Spinal cord (tissue), 10 donors: ENCODE results near the gene GCHFR. TPM values are rescaled to one million over a fixed set of nuclear protein-coding genes. Genes with fewer than 3 reads are reported as not detected.

Source experiments
- DNase-seq, 6 donors: peaks; one replicate each; pipeline versions ENCODE4 v3.0.0 to v3.0.0-alpha.2; 2013 to 2015; ENCODE audit warnings: low spot score in 6 of 6, low read depth in 4 of 6
- H3K27ac ChIP-seq: one replicate; pipeline ENCODE4 v1.5.1; 2013; ENCODE audit warnings: low read depth, low read length, control low read depth
- H3K27me3 ChIP-seq: one replicate; pipeline ENCODE4 v1.6.1; 2013; ENCODE audit warnings: low read length; ENCODE audit not compliant: control insufficient read depth, insufficient read depth
- H3K36me3 ChIP-seq: one replicate; pipeline ENCODE4 v1.6.1; 2013; ENCODE audit warnings: low read length; ENCODE audit not compliant: control insufficient read depth, insufficient read depth
- H3K4me1 ChIP-seq: one replicate; pipeline ENCODE4 v1.6.1; 2013; ENCODE audit warnings: low read length; ENCODE audit not compliant: control insufficient read depth, insufficient read depth
- H3K4me3 ChIP-seq: one replicate; pipeline ENCODE4 v1.5.1; 2013; ENCODE audit warnings: low read depth, low read length, control low read depth
- H3K9me3 ChIP-seq: one replicate; pipeline ENCODE4 v1.6.1; 2013; ENCODE audit warnings: low read length; ENCODE audit not compliant: control insufficient read depth, insufficient read depth
- WGBS: methylation state at CpG from one replicate; pipeline ENCODE4 v1.1.5; 2013; ENCODE audit warnings: missing lambda C conversion rate; ENCODE audit not compliant: insufficient coverage; 5-methylcytosine and 5-hydroxymethylcytosine counted together
- polyA plus RNA-seq, 2 donors: library from polyadenylated mRNA; unstranded; fragments of 120-200 nt; gene quantifications; one replicate each; pipeline ENCODE4 v1.2.1, GENCODE V29; 2013; ENCODE audit not compliant: insufficient read length in 2 of 2
- total RNA-seq, 2 donors: library from RNA; depleted of rRNA in 1 of 2; stranded (reverse); fragments of 120-200 nt in 1 of 2; fragments of >200 nt in 1 of 2; gene quantifications; one replicate each; pipeline versions ENCODE4 v1.2.3 to v1.2.4, GENCODE V29; 2013 to 2014
- donor health status: healthy.

Gene GCHFR
- total and polyA plus RNA-seq, 4 donors: 14.2 to 29.1 (median 21.9) TPM

DNA sequence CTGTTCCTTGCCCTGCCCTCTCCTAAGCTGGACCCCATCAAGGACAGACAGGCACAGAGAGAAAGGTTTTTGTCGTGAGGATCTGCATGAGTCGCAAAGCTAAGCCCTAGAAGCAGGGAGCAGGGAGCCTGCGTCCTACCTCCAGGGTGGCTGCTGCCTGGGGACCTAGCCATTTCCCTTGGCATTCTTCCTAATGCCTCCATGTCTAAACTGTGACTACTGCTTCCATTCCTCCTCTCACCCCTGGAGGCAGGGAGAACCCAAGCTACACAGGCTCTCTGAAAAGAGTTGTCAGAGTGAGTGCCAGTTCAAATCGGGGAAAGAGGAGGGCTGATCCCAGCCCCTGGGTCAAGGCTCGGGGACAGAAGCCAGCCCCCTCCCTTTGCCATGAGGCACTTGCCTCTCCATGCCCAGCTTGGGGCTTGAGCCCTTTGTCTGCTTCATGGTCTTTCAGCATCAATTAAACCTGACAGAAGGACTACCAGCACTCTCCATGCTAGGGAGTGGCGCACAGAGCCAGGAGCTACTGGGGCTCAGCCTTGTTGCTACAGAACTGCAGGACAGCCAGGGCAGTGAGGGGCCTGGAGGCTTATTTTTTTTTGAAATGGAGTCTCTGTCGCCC, 2.4 kb downstream of the GCHFR start:
- Histone ChIP-seq H3K27me3 (no peaks in the 10 kb centered on the region), H3K27ac (no peak overlapping the region), H3K4me3 (no peak overlapping the region), H3K4me1 (peaks cover 60% of the 10 kb centered on the region), H3K9me3 (no peaks in the 10 kb centered on the region), H3K36me3 (peaks cover 50% of the 10 kb centered on the region)
- peak in 1 of 6 donors; percentile 26 for DNase-seq
- WGBS: 62% methylated on average over 5 of the region's 7 CpGs

- no peak overlapping the region for H3K4me3 ChIP-seq
- H3K27me3 ChIP-seq: no peaks in the 10 kb centered on the region
- DNase-seq: no peak
- H3K36me3 ChIP-seq: peaks cover 57% of the 10 kb centered on the region
- WGBS: 85% methylated on average over 28 of the region's 32 CpGs
- H3K4me1 ChIP-seq: peaks cover 67% of the 10 kb centered on the region
- H3K9me3 ChIP-seq: no peaks in the 10 kb centered on the region
- no peak overlapping the region for H3K27ac ChIP-seq
These were observed 3.3 kb downstream of the GCHFR start for GRCh38 chr15:40766906-40767837.

DNA sequence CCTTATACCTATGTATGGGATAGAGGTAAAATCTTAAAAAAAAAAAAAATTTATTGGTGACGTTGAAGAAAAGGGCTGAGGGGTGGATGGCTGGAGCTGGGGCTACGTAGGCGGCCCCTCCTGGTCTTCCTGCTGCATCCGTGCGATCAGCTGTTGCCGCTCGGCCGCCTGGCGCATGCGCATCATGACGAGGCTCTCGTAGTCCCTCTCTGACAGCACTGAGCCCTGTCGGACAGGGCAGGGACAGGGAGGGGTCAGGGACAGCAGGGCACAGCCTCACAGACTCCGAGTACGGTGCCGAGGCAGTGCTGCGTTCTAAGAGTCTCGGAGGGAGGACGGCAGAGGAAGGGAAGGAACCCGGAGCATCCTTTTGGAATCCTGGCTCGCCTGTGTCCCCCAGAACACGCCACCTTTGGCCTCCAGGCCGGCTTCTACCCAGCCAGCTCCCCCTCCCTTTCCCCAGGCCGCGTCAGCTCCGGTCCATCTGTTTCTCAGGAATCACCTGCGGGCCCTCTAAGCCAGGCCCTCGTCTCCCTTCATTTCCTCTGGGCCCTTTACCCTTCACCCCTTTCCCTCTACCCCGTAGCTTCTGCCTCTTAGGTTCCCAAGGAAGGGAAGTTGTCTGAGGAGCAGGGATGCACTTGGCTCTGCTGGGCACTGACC, 4.1 kb downstream of the GCHFR start:
- Histone ChIP-seq H3K4me1 (peaks cover 62% of the 10 kb centered on the region), H3K4me3 (no peak overlapping the region), H3K27me3 (no peaks in the 10 kb centered on the region), H3K27ac (no peak overlapping the region), H3K9me3 (no peaks in the 10 kb centered on the region), H3K36me3 (peaks cover 65% of the 10 kb centered on the region)
- no peak for DNase-seq
- 87% methylated on average over 20 of the region's 29 CpGs for WGBS

- Histone ChIP-seq H3K9me3 (no peaks in the 10 kb centered on the region), H3K27ac (no peak overlapping the region), H3K36me3 (peaks cover 72% of the 10 kb centered on the region), H3K27me3 (no peaks in the 10 kb centered on the region), H3K4me1 (peaks cover 54% of the 10 kb centered on the region), H3K4me3 (no peak overlapping the region)
- no peak for DNase-seq
- WGBS: 82% methylated on average over 18 of the region's 21 CpGs
These were observed 4.8 kb downstream of the GCHFR start for GRCh38 chr15:40768521-40769273.

GRCh38 chr15:40769274-40770146, 5.6 kb downstream of the GCHFR start, which contains the start of gene C15orf62:
C15orf62 (plus strand) TSS chr15:40769980; CDS start chr15:40770496, 516 bp downstream.
- H3K9me3 ChIP-seq: no peaks in the 10 kb centered on the region
- H3K4me3 ChIP-seq: no peak within 1 kb of the TSS
- 57% methylated on average over 24 of the region's 28 CpGs for WGBS
- no peaks in the 10 kb centered on the region for H3K27me3 ChIP-seq
- peaks cover 81% of the 10 kb centered on the region for H3K36me3 ChIP-seq
- H3K4me1 ChIP-seq: peaks cover 47% of the 10 kb centered on the region
- DNase-seq: peak in 2 of 6 donors; percentile 17 to 67
- H3K27ac ChIP-seq: no peak within 1 kb of the TSS

DNA sequence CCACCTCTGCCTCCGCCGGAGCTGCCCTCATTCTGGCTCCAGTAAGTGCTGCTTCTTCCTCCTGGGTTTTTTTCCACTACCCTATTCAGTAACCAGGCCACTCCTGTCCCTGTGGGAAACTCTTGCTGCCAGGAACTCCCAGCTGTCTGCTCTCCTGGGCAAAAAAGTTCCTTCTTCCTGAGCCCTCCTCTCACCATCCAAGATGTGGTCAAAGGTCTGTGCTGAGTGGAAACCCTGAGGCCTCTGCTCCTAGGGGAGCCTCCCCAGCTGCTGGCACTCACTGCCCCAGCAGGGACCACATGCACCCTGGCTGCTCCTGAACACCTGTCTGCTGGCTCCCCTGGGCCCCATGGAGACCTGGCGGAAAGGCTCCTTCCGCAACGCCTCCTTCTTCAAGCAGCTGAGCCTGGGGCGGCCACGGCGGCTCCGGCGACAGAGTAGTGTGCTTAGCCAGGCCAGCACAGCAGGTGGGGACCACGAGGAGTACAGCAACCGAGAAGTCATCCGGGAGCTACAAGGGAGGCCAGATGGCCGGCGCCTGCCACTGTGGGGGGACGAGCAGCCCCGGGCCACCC, 6.4 kb downstream of the GCHFR start:
- H3K36me3 ChIP-seq: peaks cover 88% of the 10 kb centered on the region
- H3K27ac ChIP-seq: no peak overlapping the region
- H3K9me3 ChIP-seq: no peaks in the 10 kb centered on the region
- no peak for DNase-seq
- H3K4me3 ChIP-seq: no peak overlapping the region
- peaks cover 46% of the 10 kb centered on the region for H3K4me1 ChIP-seq
- 71% methylated on average over 16 of the region's 17 CpGs for WGBS
- no peaks in the 10 kb centered on the region for H3K27me3 ChIP-seq

GRCh38 chr15:40771242-40771641, 7.4 kb downstream of the GCHFR start:
- H3K36me3 ChIP-seq: peaks cover 98% of the 10 kb centered on the region
- no peaks in the 10 kb centered on the region for H3K9me3 ChIP-seq
- no peak overlapping the region for H3K4me3 ChIP-seq
- peaks cover 36% of the 10 kb centered on the region for H3K4me1 ChIP-seq
- DNase-seq: no peak
- WGBS: 92% methylated on average over 5 of the region's 5 CpGs
- H3K27ac ChIP-seq: no peak overlapping the region
- H3K27me3 ChIP-seq: no peaks in the 10 kb centered on the region

DNA sequence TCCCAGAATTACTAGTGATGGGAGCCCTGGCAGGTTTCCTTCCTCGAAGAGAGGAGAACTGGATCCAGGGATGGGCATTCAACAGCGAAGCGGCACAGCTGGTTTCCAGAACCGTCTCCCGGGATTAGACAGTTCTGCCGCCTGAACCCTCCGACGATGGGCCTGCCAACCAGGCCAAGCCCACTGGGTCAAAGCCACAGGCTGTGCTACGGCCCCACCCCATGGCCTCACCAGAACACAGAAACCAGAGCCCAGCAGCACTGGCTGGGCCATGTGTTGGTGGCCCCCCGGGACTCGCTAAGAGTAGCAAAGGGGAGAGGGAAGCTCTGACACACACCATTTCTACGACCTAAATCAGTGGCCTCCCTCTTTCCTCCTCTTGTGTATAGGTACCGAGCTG, 8.1 kb downstream of the GCHFR start:
- Histone ChIP-seq H3K27ac (no peak overlapping the region), H3K27me3 (no peaks in the 10 kb centered on the region), H3K9me3 (no peaks in the 10 kb centered on the region), H3K4me1 (peaks cover 29% of the 10 kb centered on the region), H3K4me3 (no peak overlapping the region), H3K36me3 (peaks cover 98% of the 10 kb centered on the region)
- peak in 1 of 6 donors; percentile 18 for DNase-seq
- WGBS: 75% methylated on average over 8 of the region's 13 CpGs
